HepG2 (cell line): ENCODE results near the gene IRF7. TPM values are rescaled to one million over a fixed set of nuclear protein-coding genes. Genes with fewer than 3 reads are reported as not detected.

Source experiments
- ATAC-seq: fragments of 200-7000 bp; cut with Tn5 transposase; 3 replicates; pipeline ENCODE4 v1.9.1; 2020; ENCODE audit warnings: mild to moderate bottlenecking, moderate library complexity
- BruUV-seq: library from RNA; stranded (reverse); fragments of 400-500 nt; replicated peaks from 2 replicates; lab custom pipeline; 2021; lab: Mats Ljungman, UMichigan
- CTCF ChIA-PET: fragments of 300-600 bp; formaldehyde crosslinking; extraction: SDS; loops from one replicate; lab custom pipeline; 2021; ENCODE audit warnings: low total read pairs, inconsistent platforms, low intra/inter-chr PET ratio; lab: Yijun Ruan, JAX
- POLR2A ChIA-PET: fragments of 350-600 bp; sonication (Branson Sonifier 250); formaldehyde crosslinking; loops from one replicate; lab custom pipeline; 2020; ENCODE audit warnings: antibody characterized with exemption, inconsistent platforms; lab: Yijun Ruan, JAX
- DNase-seq: peaks from one replicate; pipeline ENCODE4 v3.0.0-alpha.2; 2015; ENCODE audit warnings: low spot score
- FAIRE-seq: peaks from 3 replicates; lab custom pipeline; 2011; peaks lifted over from hg19 to GRCh38; lab: Jason Lieb, UNC
- H2AFZ ChIP-seq: one replicate; pipeline ENCODE4 v1.6.1; 2011; ENCODE audit warnings: low read length, inconsistent platforms
- H3K27ac ChIP-seq: fragments of 300-600 bp; 3 replicates; pipeline ENCODE4 v1.8.0; 2011; ENCODE audit warnings: mixed run types, mild to moderate bottlenecking, mixed read lengths, low read length, inconsistent platforms; ENCODE audit not compliant: insufficient read depth; ENCODE audit errors: extremely low read length
- H3K27me3 ChIP-seq, 2 experiments: fragments of 200-600 bp in 1 of 2; 2 replicates in 1 of 2; 3 replicates in 1 of 2; pipeline versions ENCODE4 v1.6.0 to v1.8.0; 2011; ENCODE audit warnings: low read length in 2 of 2, mild to moderate bottlenecking in 2 of 2, moderate library complexity in 2 of 2, inconsistent platforms in 1 of 2; ENCODE audit not compliant: insufficient read depth in 2 of 2, control insufficient read depth in 1 of 2
- H3K36me3 ChIP-seq, 2 experiments: fragments of 200-600 bp in 1 of 2; replicated peaks in 1 of 2; 2 replicates in 1 of 2; 3 replicates in 1 of 2; pipeline versions ENCODE4 v1.5.1 to v1.8.0; 2011; ENCODE audit warnings: low read length in 2 of 2, inconsistent platforms in 1 of 2; ENCODE audit not compliant: insufficient read depth in 2 of 2, control insufficient read depth in 1 of 2
- H3K4me1 ChIP-seq: 2 replicates; pipeline ENCODE4 v1.5.1; 2012; ENCODE audit warnings: low read length, inconsistent platforms; ENCODE audit not compliant: insufficient read depth
- H3K4me2 ChIP-seq: 2 replicates; pipeline ENCODE4 v1.6.0; 2011; ENCODE audit warnings: low read depth, low read length, inconsistent platforms
- H3K4me3 ChIP-seq, 3 experiments: fragments of 200-600 bp in 1 of 3; sonication (generic), shearing (Covaris generic) in 1 of 3; replicated peaks in 1 of 3; 2 replicates each; pipeline ENCODE4 v1.5.1; 2011 to 2016; ENCODE audit warnings: low read length in 3 of 3, inconsistent platforms in 2 of 3, low read depth in 2 of 3, mild to moderate bottlenecking in 2 of 3, control low read depth in 1 of 3, mixed read lengths in 1 of 3; ENCODE audit not compliant: insufficient read depth in 1 of 3
- H3K79me2 ChIP-seq: one replicate; pipeline ENCODE4 v1.6.1; 2011; ENCODE audit warnings: low read length, inconsistent platforms; ENCODE audit not compliant: insufficient read depth
- H3K9ac ChIP-seq: 2 replicates; pipeline ENCODE4 v1.6.0; 2011; ENCODE audit warnings: mild to moderate bottlenecking, low read depth, low read length, inconsistent platforms; ENCODE audit not compliant: insufficient read depth
- H3K9me3 ChIP-seq: 2 replicates; pipeline ENCODE4 v1.5.1; 2012; ENCODE audit warnings: mild to moderate bottlenecking, low read length
- H4K20me1 ChIP-seq: 2 replicates; pipeline ENCODE4 v1.6.0; 2011; ENCODE audit warnings: inconsistent platforms, mild to moderate bottlenecking, low read length, moderate library complexity; ENCODE audit not compliant: insufficient read depth
- AGO2 ChIP-seq: fragments of 200-400 bp; formaldehyde crosslinking; optimal IDR thresholded peaks from 2 replicates; pipeline ENCODE3; 2017; ENCODE audit warnings: mild to moderate bottlenecking, low read depth, low read length, moderate library complexity
- HBP1 ChIP-seq: IDR thresholded peaks from 2 replicates; pipeline ENCODE4 v1.6.1; 2016; ENCODE audit warnings: low read depth, control low read depth
- MYPOP ChIP-seq: sonication (generic); formaldehyde crosslinking; IDR thresholded peaks from 2 replicates; pipeline ENCODE4 v1.8.1; 2023; ENCODE audit warnings: mild to moderate bottlenecking, moderate library complexity, missing genetic modification reagents
- POLR2G ChIP-seq: fragments of 200-400 bp; formaldehyde crosslinking; IDR thresholded peaks from 2 replicates; pipeline ENCODE4 v1.6.1; 2018; ENCODE audit warnings: mild to moderate bottlenecking, low read depth, low read length, moderate library complexity
- SIX4 ChIP-seq: sonication (generic); formaldehyde crosslinking; IDR thresholded peaks from 2 replicates; pipeline ENCODE4 v1.4.0; 2020; ENCODE audit warnings: missing genetic modification reagents
- SNRNP70 ChIP-seq: fragments of 200-400 bp; formaldehyde crosslinking; IDR thresholded peaks from 2 replicates; pipeline ENCODE4 v1.6.1; 2017; ENCODE audit warnings: mild to moderate bottlenecking, low read depth, low read length, moderate library complexity
- ZHX1 ChIP-seq: sonication (generic); formaldehyde crosslinking; IDR thresholded peaks from 2 replicates; pipeline ENCODE4 v1.8.1; 2022; ENCODE audit warnings: low read depth, mild to moderate bottlenecking, missing genetic modification reagents
- WGBS: methylation state at CpG from one replicate; pipeline ENCODE4 v1.1.6; 2017; ENCODE audit warnings: low lambda C conversion rate; 5-methylcytosine and 5-hydroxymethylcytosine counted together
- in situ Hi-C: cut with HindIII; loops from 2 replicates; pipeline ENCODE4 v1.10.0; 2017; ENCODE audit warnings: low pct_unique_long_range_greater_than_20kb; ENCODE audit not compliant: extremely low pct_ligation_motif_present
- intact Hi-C: fragments of 100-400 bp; cut with micrococcal nuclease; formaldehyde crosslinking; loops from one replicate; pipeline ENCODE4 v1.10.0; 2022; ENCODE audit not compliant: unreplicated experiment
- polyA plus RNA-seq, 8 experiments: library from polyadenylated mRNA; depleted of rRNA in 3 of 8; stranded (reverse) in 7 of 8; unstranded in 1 of 8; fragments of >200 nt; fragmentation: Illumina TruSeq in 4 of 8; extraction: Trizol in 4 of 8; gene quantifications; 2 replicates each; pipeline versions ENCODE4 v1.2.1 to v1.2.3, GENCODE V29; 2011 to 2016; ENCODE audit warnings: low read depth in 4 of 8, missing spikeins in 1 of 8, mixed read lengths in 1 of 8; ENCODE audit not compliant: insufficient read depth in 1 of 8
- total RNA-seq, 5 experiments: library from RNA; depleted of rRNA; stranded (reverse); fragments of >200 nt; fragmentation: Illumina TruSeq; extraction: Trizol; gene quantifications; 2 replicates each; pipeline ENCODE4 v1.2.3, GENCODE V29; 2016; ENCODE audit warnings: low read depth in 1 of 5
- TF ChIP-seq, protein P1 (sequence below): IDR thresholded peaks from 2 replicates; pipeline ENCODE4 v1.6.1; 2016; ENCODE audit warnings: mild to moderate bottlenecking, missing biosample characterization, missing genetic modification reagents

IRF7 gene
- total and polyA plus RNA-seq, 2 of the 13 experiments (the other 11 are each of a cell fraction or from before 2014, with no cell fraction given): not detected

- intact Hi-C loops: no loop called here
- Histone ChIP-seq H3K27ac (no peak overlapping the region), H3K9ac (no peak overlapping the region), H3K36me3 (peaks cover 4 to 13% of the 10 kb centered on the region in 2 experiments; a peak in 3 of 5 replicates), H3K9me3 (no peaks in the 10 kb centered on the region), H3K4me1 (no peaks in the 10 kb centered on the region), H3K4me2 (no peak overlapping the region), H2AFZ (no peak overlapping the region), H4K20me1 (0 out of 2 replicates have a peak, but pooled peaks cover 5% of the 10 kb centered on the region), H3K4me3 (no peak overlapping the region), H3K79me2 (no peaks in the 10 kb centered on the region), H3K27me3 (no peaks in the 10 kb centered on the region)
- WGBS: 97% methylated on average over 61 of the region's 80 CpGs
- ChIA-PET CTCF (no interaction called here), POLR2A (no interaction called here)
- in situ Hi-C loops: no loop called here
- TF ChIP-seq HBP1 (CRISPR knock-in tag): no peak
- no peak for TF ChIP-seq SIX4 (CRISPR knock-in tag)
- 0 out of 2 replicates have a peak, but pooled peaks have one; percentile 43 for TF ChIP-seq ZHX1 (CRISPR knock-in tag)
- TF ChIP-seq SNRNP70: no peak
- TF ChIP-seq AGO2: peak; percentile 28
- TF ChIP-seq, protein P1, sequence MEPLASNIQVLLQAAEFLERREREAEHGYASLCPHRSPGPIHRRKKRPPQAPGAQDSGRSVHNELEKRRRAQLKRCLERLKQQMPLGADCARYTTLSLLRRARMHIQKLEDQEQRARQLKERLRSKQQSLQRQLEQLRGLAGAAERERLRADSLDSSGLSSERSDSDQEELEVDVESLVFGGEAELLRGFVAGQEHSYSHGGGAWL: no peak
- no peak for TF ChIP-seq MYPOP (CRISPR knock-in tag)
- 0 out of 2 replicates have a peak, but pooled peaks have one; percentile 14 for TF ChIP-seq POLR2G
- no TSS peak for BruUV-seq
- ATAC-seq: no peak
- FAIRE-seq: no peak
- DNase-seq: no peak
Measured at GRCh38 chr11:639332-639955, 23.7 kb upstream of the IRF7 start.
